GM19452 (cell line): ENCODE data around the gene RSPH9.

Experiments used
- ATAC-seq: cut with Tn5 transposase; IDR thresholded peaks from one replicate; pipeline ENCODE4 v1.9.1; 2021; ENCODE audit not compliant: unreplicated experiment

RSPH9 gene

DNA sequence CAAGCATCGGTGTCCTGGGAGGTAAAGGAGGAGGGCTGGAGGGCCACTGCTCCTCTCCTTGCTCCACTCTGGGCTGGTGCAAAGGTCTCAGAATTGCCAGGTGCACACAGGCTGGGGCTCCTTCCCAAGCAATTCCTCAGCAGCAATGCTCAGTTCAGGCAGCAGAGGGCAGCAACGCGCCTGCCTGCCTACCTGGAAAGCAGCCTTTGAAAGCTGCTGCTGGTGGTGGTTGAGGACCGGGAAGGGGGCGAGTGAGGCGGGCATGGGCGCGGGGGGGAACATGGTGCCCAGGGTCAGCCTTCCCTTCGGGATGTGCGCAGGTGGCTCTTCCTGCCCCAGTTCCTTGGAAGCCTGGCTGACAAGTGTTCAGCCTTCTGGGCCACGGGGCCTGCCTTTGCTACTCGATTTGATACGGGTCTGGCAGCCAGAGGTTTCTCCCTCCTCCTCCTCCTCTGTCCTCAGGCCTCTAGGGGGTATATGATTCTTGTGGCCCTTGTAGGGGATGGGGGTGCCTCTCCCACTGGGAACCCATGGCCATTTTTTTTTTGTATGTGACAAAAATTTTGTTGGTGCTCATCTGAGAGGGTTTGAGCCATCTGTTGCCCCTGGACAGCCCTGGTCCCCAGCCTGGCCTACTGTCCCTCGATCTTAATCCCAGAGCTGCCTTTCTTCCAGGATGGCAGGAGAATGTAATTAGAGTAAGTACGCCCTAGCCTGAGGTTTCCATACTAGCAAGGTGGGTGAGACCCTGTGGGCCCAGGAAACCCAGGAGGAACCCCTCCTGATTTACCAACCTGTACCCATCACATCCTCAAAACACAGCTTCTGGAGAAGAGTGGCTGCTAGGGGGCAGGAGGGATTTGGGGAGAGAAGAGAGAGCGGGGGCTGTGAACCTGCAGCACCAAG is 22.7 kb downstream of the RSPH9 start:
- ATAC-seq: no peak

DNA sequence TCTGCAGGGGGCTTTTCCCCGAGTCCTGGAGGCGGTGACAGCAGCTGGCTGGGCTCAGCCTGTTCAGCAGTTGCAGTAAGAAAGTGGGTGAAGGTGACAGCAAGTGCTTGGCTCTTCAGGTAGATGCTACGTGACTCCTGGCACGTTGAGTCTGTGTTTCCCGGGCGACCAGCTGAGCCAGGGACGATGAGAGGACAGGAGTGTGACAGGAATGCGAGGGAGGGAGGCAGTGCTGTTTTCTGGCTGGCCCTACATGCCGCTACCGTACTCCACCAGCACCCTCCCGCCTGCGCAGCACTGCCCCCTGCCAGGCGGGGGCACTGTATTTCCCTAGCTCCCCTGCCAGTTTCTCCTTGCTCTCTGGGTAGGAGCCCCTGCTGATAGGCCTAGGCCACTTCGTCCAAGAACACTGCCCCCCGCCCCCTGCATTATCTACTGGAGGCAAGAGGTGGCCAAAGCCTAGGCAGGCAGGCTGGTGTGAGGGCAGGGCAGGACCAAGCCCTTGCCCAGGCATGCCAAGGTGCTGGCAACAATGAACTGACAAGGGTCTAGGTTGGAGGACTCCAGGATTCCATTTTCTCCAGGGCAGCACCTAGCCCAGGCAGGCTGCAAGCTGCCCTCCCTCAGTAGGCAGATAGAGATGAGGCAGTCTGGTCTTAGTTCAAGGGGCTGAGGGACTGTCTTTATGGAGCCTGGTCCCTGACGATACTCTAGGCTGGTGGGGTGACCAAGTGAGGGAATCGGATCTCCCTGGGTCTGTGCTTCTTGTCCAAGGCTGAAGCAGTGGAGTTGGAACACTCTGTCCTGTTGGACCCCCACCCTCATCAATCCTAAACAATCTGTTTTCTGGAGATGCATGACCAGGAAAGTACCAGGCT is 23.6 kb downstream of the RSPH9 start:
- no peak for ATAC-seq

DNA sequence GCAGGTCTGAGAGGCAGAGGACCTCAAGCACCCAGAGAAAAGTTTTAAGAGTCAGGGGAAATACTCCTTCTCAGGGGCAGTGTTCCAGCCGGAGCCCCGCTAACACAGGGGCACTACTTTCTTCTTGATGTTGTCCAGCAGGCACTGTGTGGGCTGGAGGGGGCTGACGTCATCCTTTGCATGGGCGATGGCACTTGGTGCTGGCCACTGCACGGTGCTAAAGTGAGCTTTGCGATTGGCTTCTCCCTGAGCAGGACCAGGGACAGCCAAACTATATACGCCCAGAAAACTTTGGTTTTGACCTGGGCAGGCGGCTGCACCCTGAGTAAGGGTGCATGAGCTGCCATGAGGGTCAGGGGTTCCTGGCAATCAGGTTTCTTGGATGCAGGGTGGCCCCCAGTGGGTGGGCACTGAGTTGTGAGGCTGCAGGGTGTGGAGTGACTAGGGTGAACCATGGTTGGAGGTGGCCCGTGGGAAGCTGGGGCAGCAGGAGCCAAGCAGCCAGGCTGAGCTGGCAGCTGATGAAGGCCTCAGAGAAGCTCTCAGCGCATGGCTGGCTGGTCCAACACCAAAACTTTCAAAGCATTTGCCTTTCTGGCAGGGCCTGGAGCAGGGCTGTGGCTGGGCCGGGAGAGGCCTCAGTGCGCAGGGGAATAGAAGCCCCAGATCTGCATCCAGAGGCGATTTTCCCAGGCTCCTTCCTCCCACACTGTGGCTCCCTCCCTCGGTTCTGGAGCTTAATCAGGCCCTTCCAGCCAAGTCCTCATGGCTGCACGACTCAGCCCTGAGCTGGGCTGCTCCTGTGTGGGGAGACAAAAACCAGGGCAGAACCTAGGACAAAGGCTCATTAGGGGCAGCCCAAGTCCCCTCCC is 24.4 kb downstream of the RSPH9 start:
- no peak for ATAC-seq

DNA sequence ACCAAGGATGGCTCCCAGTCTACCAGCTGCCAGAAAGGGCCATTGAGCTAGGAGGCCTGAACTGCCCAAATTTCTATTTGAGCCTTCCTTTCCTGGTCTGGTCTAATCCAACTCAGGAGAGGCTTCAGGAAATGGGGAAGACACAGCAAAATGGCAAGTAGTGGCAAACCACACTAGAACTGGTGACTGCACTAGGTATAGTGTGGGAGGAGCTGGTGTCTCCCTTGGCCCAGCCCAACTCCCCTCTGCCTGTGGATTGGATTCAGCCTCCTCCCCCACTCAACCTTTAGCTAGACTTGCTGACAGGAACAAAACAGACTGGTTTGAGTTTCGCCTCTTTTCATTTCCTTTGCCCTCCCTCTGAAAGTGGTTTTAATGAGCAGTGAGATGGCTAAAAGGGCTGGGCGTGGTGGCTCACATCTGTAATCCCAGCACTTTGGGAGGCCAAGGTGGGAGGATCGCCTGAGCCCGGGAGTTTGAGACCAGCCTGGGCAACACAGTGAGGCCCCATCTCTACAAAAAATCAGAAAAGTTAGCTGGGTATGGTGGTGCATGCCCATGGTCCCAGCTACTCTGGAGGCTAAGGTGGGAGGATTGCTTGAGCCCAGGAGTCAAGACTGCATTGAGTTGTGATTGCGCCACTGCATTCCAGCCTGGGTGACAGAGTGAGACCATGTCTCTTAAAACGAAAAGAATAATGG is 25.2 kb downstream of the RSPH9 start:
- no peak for ATAC-seq

DNA sequence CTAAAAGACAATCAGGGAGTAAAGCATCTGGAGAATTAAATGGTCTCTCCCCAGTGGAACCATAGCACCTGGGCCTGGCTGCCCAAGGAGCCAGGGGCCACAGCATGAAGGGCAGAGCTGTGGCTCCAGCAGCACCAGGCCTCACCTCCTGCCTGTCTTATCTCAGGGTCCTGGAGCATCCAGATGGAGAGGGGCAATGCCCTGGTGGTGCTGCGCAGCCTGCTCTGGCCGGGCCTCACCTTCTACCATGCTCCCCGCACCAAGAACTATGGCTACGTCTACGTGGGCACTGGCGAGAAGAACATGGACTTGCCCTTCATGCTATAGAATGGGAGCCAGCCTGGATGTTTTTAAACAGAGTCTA is 25.8 kb downstream of the RSPH9 start:
- no peak for ATAC-seq

DNA sequence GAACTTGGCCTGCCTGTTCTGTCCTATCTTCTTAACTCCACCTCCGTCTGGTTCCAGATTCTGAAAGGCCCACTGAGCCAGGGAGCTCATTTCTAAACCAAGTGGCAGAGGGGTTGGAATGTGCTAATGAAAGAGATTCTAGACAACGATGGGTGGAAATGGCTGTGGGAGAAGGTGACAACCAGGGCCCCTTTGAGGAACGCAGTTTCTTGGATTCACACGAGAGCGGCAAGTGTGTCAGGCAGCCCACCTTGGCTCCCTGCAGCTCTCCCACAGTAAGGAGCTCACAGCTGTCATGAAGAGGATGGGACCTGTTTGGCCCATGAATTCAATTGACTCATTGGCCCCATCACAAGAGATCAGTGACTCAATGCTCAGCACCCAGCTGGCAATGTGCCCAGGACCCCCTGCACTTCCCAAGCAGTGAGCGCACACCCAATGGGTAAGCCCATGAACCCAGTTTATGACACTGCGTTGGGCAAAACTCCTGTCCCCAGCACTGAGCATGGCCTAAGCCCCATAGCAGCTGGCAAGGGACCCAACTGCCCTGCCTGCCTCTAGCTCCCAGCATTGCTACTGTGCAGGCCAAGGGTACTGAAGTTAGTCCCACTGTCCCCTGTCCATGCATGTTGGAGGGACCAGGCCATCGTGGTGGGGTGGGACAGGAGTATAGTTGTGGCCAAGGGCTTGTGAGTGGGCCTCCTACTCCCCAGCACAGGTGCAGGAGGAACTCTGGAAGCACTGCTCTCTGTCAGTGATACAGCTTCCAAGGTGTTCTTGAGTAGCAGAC is 26.4 kb downstream of the RSPH9 start:
- ATAC-seq: no peak

DNA sequence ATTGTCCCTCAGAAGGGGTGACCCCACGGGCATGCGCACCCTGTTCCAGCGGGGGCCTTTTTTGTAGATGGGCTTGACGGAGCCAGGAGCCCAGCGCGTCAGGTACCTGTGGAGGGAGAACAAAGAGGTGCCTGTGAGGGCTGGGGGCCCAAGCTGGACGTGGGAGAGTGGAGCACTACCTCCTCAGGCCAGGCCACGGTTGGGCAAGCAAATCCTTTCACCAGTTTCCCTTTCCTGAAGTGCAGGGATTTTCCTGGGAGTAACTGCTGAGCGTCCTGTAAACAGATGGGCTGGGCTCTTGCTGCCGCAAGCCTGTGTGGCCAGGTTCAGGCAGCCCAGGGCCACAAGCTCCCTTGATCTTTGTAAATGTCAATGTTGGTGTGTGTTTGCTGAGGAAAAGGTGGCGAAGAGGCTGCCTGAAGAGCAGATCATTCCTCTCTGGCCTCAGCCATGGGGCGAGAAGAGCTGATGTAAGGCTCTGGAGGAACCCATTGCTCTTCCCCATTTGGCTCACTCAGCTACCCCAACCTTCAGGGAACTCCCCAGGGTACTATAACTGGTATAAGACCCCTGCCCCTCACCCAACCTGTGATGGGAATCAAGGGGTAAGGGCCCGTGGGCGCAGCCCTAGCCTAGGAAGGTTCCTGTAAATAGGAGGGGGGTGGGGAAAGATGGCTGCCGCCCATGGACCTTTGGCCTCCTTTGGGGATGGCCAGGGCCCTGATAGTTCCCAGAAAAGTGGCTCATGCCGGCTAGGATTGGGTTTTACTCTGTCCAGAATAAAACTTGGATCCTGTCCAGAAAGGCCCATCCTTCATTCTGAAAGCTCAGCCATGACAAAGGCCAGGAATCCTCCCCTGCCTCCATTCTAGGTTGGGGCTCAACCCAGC is 27.2 kb downstream of the RSPH9 start:
- no peak for ATAC-seq

DNA sequence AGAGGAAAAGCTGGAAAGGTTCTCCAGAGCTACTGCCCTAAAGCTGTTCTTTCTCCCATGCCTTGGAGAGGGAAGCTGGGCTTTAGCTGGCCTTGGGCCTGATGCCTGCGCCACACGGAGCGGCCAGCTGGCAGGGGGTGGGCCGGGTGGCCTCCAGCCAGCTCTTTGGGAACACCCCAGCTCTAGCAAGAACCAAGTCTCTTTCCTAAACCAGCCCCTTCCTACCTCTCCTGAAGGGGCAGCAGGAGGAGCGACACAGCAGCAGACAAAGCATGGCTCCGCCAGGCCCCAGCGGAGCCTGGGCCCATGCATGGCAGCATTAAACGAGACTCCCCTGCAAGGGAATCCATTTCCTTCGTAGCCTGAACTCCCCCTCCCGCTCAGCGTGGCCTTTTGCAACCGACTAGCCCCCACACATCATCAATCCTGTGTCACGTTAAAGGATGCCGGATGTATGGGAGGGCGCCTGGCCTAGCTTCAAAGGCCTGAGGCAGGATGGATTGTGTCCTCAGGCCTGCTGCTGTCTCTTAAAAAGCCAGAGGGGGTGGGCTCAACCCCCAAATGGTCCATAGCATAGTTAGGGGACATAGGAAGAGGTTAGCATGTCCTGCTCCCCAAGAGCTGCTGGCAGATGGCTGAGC is 28.7 kb downstream of the RSPH9 start:
- no peak for ATAC-seq

DNA sequence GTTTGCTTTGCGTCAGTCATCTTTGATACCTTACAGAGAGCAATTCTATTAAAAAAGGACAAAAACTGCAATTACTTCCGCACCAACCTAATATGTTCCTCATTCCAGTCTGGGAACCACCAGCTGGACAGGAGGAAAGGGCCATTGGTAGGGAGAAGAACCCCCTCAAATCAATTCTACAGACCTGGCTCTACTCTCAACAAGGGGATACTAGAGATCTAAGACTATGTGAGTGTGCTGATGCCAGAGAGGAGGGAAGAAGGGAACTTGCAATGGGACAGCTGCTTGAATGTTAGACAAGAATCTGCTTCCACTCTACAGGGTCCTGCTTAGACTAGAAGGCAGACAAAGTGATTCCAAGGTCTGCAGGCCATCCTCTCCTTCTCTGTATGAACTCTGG is 29.5 kb downstream of the RSPH9 start:
- ATAC-seq: no peak

DNA sequence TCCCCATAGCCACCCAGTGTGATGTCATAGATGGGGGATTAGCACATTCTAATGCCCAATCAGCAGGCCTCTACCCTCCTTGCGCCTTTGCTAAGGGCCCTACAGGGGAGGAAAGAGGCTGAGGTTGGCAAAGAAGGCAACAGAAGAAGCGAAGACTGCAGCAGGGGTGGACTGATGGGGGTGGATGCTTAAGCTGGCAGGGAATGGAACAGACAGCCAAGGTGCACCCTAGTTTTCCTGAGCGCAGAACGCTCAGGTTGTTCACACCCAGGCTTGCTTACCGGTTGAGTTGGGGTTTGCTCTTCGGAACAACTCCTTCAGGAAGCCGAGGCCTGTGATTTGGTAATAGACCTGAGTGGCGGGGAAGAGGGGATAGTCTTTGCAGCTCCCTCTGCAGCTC is 30.1 kb downstream of the RSPH9 start:
- no peak for ATAC-seq

DNA sequence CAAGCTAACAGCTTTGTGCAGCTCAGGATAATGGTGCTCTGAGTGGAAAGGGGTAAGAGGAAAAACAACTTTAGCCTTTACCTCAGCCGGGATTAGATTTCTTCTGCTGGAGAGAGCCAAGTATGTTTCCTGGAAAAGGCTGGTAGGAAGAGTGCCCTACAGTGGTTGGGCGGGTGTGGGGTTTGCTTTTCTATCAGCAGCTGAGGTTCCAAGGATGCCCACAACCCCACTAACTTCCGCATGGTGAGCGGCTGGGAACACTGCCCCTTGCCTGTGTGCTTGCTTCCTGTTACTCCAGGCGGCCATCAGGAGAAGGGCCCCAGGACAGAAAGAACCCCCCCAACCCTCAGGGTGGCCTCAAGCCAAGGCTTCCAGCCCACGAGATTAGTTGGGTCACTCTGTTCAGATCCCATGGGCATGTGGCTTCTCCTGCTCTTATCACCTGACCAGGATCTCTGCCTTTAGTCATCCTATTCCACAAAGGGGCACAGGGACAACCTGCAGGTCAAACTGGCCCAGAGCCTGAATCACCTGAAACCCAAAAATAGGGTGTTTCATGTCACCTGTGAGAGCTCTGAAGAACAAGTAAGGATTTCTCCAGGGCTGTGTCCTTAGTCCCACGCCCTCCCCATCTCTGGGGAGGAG is 32.2 kb downstream of the RSPH9 start:
- ATAC-seq: no peak

DNA sequence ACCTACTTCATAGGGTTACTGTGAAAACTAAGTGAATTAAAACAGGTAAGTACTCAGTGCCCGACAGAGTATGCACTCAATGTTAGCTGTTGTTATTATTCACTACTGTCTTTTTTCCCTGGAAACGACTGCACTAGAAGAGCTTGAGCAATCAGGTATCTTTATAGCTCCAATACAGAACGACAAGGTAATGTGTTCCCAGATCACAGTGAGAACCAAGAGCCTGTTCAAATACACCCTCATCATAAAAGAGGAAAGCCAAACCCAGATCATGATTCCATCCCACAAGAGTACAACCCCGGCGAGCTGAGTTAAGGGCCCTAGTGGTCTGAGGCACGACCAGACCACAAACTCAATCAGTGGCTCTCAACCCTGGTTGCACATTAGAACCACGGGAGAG is 32.9 kb downstream of the RSPH9 start:
- ATAC-seq: no peak

DNA sequence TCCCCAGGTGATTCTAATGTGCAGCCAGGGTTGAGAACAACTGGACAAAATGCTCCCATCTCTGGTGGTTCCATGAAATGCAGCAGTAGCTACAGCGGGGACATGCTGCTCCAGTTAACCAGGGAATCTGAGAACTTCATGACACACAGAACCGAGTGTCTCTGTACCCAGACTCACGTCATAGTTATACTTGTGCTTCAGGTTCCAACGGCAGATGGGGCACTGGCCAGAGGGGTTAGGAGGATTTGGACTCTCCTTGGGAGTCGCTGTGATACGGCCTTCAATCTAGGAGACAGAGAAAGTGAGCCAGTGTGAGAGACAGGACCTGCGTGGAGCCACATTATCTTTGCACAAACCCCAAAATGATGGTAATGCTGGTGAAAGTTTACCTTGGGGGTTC is 33.5 kb downstream of the RSPH9 start:
- ATAC-seq: no peak

DNA sequence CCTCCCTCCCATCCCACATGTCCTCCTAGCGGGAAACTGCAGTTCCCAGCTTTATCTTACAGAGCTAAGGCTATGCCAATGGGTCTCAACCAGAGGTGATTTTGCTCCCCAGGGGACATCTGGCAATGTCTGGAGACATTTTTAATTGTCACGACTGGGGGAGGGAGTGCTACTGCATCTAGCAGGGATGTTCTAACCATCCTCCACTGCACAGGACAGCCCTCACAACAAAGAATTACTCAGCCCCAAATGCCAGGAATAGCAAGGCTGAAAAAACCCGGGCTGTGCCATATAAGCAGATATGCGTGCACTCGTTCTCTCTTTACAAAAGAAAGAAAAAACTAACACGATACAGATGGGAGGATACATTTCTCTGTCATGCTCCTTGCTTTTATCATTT is 34.2 kb downstream of the RSPH9 start:
- no peak for ATAC-seq

DNA sequence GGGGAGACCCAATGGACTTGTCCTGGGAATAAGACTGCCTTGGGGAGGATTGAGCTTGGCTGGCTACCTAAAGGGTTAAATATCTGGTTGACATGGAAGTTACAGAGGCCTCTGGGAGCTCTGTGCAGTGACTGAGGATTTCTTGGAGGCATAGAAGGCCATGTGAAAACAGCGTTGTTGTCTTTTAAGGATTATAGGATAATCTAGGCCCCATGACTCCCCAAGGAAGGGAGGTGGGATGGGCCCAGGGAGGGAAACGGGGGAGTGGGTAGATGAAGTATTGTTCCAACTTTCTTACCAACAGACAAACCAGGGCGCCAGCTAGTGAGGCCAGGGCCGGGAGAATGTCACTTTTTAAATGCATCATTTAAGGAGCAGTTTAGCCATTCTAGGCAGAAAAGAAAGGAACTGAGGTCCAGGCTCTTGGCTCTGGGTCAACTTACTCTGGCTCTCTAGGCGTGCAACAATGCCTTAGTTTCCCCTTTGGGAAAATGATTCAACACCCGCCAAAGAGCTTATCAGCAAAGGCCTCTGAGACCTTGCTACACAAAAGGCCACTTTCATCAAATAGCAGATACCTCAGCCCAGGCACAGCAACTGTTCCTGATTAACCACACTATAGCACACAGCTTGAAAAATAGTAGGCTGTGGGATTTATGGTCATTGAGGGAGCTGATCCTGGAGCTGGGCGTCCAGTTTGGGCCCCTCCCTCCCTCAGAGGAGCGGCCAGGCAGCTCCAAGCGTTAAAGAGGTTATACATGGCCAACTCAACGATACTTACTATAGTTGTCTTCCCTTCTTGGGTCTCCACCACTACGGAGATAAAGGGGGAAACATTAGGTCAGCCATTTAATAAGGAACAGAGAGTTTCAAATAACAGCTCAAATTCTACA is 35.7 kb downstream of the RSPH9 start:
- no peak for ATAC-seq

DNA sequence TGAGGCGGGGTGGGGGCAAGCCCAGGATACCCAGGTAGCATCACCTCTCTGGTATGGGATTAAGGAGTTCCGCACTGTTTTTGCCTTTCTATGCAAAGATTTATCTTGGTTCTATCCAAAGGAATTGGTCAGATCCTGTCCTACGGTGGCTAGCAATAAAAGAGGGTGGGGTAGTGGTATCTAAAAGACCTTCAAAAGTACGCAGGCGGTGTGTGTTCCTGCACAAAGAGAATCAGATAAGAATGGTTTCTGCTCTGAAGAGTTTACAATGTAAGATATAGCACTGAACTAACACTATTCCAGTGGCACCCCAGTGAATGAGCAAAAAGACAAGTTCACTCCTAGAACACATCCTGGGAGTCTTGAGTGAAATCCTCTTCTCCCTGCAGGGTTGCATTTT is 36.5 kb downstream of the RSPH9 start:
- no peak for ATAC-seq
